Natural killer cell treated with Interleukin-12 subunit alpha and Interleukin-12 subunit beta and Interleukin-15 and Interleukin-18, amount 100 ng/mL, for 72 hours (primary cell): Measurements from ENCODE around the gene ADAM10. TPM values are rescaled to one million over a fixed set of nuclear protein-coding genes. Genes with fewer than 3 reads are reported as not detected.

ENCODE experiments used
- ATAC-seq, 2 donors: fragments of 150-1000 bp; cut with Tn5 transposase in 1 of 2; sonication (Bioruptor Pico), chemical (Tn5 transposase) in 1 of 2; 2 replicates each; pipeline ENCODE4 v1.10.0; 2021
- DNase-seq: peaks from one replicate; pipeline ENCODE4 v3.0.0; 2022; ENCODE audit warnings: low spot score
- H3K27ac Mint-ChIP-seq, 2 donors: 1 replicate in 1 of 2; 2 replicates in 1 of 2; pipeline ENCODE4 v1.8.0; 2022; ENCODE audit warnings: mixed read lengths in 2 of 2, mild to moderate bottlenecking in 1 of 2, moderate library complexity in 1 of 2
- H3K27me3 Mint-ChIP-seq, 2 donors: 1 replicate in 1 of 2; 2 replicates in 1 of 2; pipeline ENCODE4 v1.8.0; 2022; ENCODE audit warnings: mixed read lengths in 2 of 2
- H3K36me3 Mint-ChIP-seq: one replicate; pipeline ENCODE4 v1.8.0; 2022; ENCODE audit warnings: mixed read lengths
- H3K4me1 Mint-ChIP-seq, 2 donors: 1 replicate in 1 of 2; 2 replicates in 1 of 2; pipeline ENCODE4 v1.8.0; 2022; ENCODE audit warnings: low read depth in 2 of 2, mixed read lengths in 2 of 2, mild to moderate bottlenecking in 1 of 2
- H3K4me3 Mint-ChIP-seq: one replicate; pipeline ENCODE4 v1.8.0; 2022; ENCODE audit warnings: mixed read lengths
- H3K9me3 Mint-ChIP-seq: 2 replicates; pipeline ENCODE4 v1.8.0; 2022; ENCODE audit warnings: mixed read lengths
- total RNA-seq, 2 donors: library from RNA; stranded (reverse); gene quantifications; one replicate each; pipeline ENCODE4 v1.2.3, GENCODE V29; 2022

The ADAM10 gene, protein sequence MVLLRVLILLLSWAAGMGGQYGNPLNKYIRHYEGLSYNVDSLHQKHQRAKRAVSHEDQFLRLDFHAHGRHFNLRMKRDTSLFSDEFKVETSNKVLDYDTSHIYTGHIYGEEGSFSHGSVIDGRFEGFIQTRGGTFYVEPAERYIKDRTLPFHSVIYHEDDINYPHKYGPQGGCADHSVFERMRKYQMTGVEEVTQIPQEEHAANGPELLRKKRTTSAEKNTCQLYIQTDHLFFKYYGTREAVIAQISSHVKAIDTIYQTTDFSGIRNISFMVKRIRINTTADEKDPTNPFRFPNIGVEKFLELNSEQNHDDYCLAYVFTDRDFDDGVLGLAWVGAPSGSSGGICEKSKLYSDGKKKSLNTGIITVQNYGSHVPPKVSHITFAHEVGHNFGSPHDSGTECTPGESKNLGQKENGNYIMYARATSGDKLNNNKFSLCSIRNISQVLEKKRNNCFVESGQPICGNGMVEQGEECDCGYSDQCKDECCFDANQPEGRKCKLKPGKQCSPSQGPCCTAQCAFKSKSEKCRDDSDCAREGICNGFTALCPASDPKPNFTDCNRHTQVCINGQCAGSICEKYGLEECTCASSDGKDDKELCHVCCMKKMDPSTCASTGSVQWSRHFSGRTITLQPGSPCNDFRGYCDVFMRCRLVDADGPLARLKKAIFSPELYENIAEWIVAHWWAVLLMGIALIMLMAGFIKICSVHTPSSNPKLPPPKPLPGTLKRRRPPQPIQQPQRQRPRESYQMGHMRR
- total RNA-seq: 100 to 1,000 TPM in 1 of 2 donors, 10 to 100 TPM in 1; 89.9 to 122 TPM

DNA sequence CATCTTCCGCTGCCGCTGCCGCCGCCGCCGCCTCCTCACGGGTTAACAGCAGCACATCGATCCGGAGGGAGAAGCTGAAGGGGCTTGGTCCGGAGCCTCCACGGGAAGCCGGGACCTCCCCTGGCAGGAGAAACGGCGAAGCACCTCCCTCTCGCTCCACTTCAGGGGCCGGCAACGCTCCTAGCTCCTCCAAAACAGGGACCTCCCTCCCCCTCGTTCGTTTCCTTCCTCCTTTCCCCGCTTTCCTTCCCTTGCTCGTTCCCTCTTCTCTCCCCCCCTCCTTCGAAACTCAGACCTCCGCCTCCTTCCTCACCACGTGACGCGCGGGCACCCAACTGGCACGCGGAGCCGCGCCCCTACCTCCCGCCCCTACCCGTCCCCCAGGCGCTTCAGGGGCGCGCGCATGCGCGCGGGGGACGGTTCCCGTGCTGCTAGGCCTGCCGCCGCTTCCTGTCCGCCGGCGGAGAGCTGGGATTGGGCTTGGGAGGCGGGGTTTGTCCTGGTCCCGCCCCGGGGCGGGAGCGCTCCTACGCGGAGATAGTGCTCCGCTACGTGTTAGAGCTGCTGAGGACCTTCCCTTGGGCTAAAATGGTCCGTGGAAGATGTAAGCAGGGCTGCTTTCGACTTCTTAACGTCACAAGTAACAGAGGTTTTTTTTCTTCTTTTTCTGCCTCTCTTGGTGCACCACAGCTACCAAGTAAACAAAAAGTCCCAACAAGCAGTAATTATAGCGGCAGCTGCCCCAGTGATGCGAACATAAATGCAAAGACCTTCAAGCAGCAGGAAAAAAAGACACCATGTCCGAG is at the start of gene ADAM10:
Gene ADAM10, minus strand, starts transcription at position 176 of the 806 bp plus-strand sequence. Its CDS starts 173 bp downstream, at position 3.
- no peaks in the 10 kb centered on the region for H3K9me3 Mint-ChIP-seq
- peak within 1 kb of the TSS; percentile 94 for H3K4me3 Mint-ChIP-seq
- peak within 1 kb of the TSS; percentile 83 to 97 for H3K27ac Mint-ChIP-seq
- DNase-seq (peak; percentile 99), ATAC-seq (peak; percentile 98 to 99)
- H3K36me3 Mint-ChIP-seq: no peaks in the 10 kb centered on the region
- no peaks in the 10 kb centered on the region for H3K27me3 Mint-ChIP-seq
- peaks cover 26 to 36% of the 10 kb centered on the region in 2 donors for H3K4me1 Mint-ChIP-seq

DNA sequence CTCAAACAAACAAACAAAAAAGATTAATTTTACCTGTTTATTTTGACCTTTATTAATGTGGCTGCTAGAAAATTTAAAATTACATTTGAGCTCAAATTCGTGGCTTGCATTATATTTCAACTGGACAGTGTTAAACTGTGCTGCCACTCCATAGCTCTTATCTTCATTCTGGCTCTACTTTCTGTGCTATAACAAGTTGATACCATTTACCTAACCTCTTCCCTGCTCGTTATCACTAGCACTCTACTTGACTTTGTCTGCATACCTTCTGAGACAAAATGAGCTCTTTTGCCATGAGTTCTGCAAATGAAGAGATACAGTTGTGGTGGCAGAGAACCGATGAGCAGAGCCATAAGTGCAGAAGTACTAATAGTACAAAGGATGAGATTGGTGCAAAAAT is 48.0 kb upstream of the ADAM10 start:
- Mint-ChIP-seq H3K27ac (no peak overlapping the region), H3K4me3 (no peak overlapping the region), H3K36me3 (peaks cover 6% of the 10 kb centered on the region), H3K4me1 (peaks cover 22 to 23% of the 10 kb centered on the region in 2 donors), H3K27me3 (no peaks in the 10 kb centered on the region), H3K9me3 (no peaks in the 10 kb centered on the region)
- ATAC-seq (no peak), DNase-seq (no peak)

DNA sequence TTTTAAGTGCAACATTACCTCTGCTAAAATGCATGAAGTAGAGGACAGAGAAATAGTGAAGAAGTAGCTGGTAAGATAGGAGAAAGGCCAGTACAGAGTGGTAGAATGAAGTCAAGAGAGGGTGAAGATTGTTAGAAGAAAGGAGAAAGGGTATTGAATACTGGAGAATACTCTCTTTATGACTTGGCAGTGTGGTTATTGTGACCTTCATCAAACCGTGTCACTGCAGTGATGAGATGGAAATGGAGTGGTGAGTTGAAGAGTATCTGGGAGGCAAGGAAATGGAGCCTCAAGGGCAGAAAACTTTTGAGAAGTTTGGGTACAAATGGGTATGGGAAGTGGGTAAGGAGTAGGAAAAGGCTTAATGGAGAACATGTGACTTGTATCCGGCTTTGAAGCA is 46.3 kb upstream of the ADAM10 start:
- Mint-ChIP-seq H3K36me3 (peaks cover 6% of the 10 kb centered on the region), H3K9me3 (no peaks in the 10 kb centered on the region), H3K27ac (no peak overlapping the region), H3K4me3 (no peak overlapping the region), H3K27me3 (no peaks in the 10 kb centered on the region), H3K4me1 (peaks cover 22 to 23% of the 10 kb centered on the region in 2 donors)
- ATAC-seq (no peak), DNase-seq (no peak)

DNA sequence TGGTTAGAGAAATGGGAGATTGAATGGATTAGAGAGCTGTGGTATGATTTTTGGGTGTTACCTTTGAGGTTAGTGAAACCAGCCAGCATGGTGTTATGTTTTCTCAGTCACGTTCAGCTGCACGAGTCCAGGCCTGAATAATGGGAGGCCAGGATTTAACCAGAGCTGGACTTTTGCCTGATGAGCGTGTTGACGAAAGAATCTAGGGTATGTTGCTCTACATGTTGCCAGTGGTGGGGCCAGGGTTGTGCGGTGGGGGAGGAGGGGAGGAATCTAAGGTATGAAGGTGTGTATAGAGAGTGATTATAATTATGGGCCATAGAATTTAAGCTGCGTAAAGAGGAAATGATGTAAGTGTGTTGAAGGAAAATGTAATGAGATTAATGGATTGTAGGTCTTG is 44.4 kb upstream of the ADAM10 start:
- Mint-ChIP-seq H3K9me3 (no peaks in the 10 kb centered on the region), H3K4me1 (peaks cover 22 to 23% of the 10 kb centered on the region in 2 donors), H3K27ac (peak overlapping the region in 1 of 2 donors; percentile 9), H3K4me3 (no peak overlapping the region), H3K36me3 (peaks cover 6% of the 10 kb centered on the region), H3K27me3 (no peaks in the 10 kb centered on the region)
- no peak for ATAC-seq
- DNase-seq: no peak

DNA sequence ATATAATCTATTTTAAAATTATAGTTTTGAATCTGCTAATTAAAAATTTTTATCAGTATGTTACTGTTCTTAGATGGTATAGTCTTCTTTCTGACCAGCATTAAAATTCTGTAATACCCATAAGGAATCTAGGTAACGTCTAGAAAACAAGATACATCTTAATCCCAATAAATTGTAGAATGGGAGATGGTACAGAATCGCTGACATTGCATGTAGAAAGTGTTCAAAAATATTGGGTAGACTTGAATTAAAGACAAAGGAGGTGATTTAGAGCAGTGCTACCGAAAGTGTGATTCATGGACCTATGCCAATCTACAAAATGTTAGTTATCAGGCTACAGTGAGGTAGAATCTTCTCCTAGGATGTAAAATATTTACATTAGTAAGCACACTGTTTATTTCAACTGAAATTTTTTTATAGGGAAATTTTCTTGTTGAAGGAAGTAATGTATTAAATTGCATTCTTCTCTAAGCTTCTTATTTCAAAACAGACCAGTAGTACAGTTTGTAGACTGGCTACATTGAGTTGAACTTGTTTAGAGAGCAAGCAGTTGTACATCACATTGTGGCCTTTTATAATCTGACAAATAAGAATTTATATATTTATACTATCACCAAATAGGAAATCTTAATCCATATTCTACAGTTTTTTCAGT is 38.7 kb upstream of the ADAM10 start:
- Mint-ChIP-seq H3K27me3 (no peaks in the 10 kb centered on the region), H3K4me3 (no peak overlapping the region), H3K4me1 (no peaks in the 10 kb centered on the region)

DNA sequence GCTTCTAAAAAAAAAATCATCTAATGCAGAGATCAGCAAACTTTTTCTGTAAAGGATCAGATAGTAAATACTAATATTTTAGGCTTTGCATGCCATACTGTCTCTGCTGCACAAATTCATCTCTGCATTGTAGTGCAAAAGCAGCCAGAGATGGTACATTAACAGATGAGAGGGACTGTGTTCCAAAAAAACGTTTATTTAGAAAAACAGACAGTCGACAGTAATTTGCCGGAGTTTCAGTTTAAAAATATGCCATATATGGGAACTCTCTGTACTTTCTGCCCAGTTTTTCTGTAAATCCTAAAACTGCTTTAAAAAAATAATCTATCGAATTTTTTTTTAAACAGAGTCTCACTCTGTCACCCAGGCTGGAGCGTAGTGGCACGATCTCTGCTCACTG is 35.8 kb upstream of the ADAM10 start:
- Mint-ChIP-seq H3K4me1 (no peaks in the 10 kb centered on the region), H3K4me3 (no peak overlapping the region), H3K27me3 (no peaks in the 10 kb centered on the region), H3K36me3 (no peaks in the 10 kb centered on the region), H3K9me3 (no peaks in the 10 kb centered on the region), H3K27ac (no peak overlapping the region)
- ATAC-seq (no peak), DNase-seq (no peak)

More for the DNA sequence above, 38.7 kb upstream of the ADAM10 start:
- Mint-ChIP-seq H3K36me3 (no peaks in the 10 kb centered on the region), H3K9me3 (no peaks in the 10 kb centered on the region), H3K27ac (no peak overlapping the region)
- ATAC-seq (no peak), DNase-seq (no peak)

DNA sequence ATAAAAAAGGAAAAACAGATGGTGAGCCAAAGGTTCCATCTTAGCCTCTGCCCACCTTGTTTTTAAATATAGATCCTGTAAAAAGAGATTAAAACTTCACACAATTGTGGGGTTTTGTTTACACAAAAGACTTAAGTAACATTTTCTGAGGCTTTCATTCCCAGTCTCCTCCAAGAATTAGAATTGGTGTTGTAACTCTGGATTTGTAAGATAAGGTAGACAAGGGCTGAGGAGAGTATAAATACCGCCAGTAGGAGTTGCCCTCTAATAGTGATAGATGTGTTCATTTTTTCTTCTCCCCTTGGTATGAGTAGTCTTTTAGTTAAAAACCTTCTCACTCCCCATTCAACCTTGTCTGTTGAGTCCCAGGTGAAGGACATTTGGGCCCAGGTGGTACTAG is 30.0 kb upstream of the ADAM10 start:
- ATAC-seq: no peak
- Mint-ChIP-seq H3K9me3 (no peaks in the 10 kb centered on the region), H3K4me1 (peaks cover 4 to 5% of the 10 kb centered on the region in 2 donors), H3K36me3 (no peaks in the 10 kb centered on the region), H3K27me3 (no peaks in the 10 kb centered on the region), H3K4me3 (no peak overlapping the region), H3K27ac (no peak overlapping the region)
- no peak for DNase-seq

DNA sequence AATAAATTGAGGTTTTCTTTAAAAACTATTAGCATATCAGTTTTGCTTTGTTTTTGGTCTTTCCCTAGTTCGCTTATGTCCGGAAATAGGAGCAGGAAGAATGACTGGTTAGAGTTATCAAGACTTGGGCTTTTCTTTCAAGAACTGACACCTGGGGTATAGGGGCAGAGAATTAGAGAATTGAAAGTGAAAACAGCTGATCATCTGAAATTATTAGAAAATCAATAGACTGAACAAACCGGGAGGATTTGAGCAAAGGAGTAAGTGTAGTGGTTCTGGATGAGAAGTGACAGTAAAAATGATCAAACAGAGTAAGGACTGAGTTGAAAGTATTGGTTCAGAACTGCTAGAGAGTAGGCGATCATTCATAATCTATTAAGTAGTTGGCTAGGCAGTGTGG is 27.6 kb upstream of the ADAM10 start:
- ATAC-seq (no peak), DNase-seq (no peak)
- Mint-ChIP-seq H3K4me3 (no peak overlapping the region), H3K27ac (no peak overlapping the region), H3K36me3 (no peaks in the 10 kb centered on the region), H3K4me1 (peaks cover 10 to 13% of the 10 kb centered on the region in 2 donors), H3K9me3 (no peaks in the 10 kb centered on the region), H3K27me3 (no peaks in the 10 kb centered on the region)

DNA sequence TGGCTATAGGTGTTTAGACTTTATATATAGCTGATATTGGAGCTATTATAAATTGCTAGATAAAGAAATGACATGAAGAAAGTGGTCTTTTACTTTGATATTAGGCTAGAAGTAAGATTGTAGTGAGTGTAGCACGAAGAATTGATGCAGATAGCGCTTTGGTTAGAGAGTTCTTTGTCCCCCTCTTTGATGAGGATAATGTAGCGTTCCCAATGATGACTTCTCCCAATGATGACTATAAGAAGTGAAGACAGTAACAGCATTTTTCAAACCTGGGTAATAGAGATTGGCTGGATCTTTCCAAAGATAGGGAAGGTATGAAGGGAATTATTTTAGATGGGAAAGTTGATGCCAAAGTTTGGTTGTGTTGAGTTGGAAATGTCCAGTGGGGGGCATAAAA is 25.9 kb upstream of the ADAM10 start:
- no peaks in the 10 kb centered on the region for H3K27me3 Mint-ChIP-seq
- no peak for DNase-seq

DNA sequence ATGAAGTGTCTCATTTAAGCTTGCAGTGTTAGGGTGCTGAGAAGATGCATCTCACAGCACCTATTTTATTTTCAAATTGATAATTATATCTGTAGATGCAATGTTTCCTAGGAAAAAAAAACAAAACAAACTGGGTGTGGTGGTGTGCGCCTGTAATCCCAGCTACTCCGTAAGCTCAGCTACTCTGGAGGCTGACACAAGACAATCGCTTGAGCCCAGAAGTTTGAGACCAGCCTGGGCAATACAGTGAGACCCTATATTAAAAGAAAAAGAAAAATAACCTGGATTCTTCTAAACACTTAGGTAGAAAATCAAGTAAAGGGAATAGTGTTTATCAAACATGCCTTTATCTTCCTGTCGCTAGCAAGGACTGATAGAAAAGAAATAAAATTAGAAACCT is 23.5 kb upstream of the ADAM10 start:
- ATAC-seq (no peak), DNase-seq (no peak)
- Mint-ChIP-seq H3K27ac (peak overlapping the region in 1 of 2 donors; percentile 84), H3K4me3 (no peak overlapping the region), H3K4me1 (peaks cover 13 to 18% of the 10 kb centered on the region in 2 donors), H3K27me3 (no peaks in the 10 kb centered on the region), H3K36me3 (no peaks in the 10 kb centered on the region), H3K9me3 (no peaks in the 10 kb centered on the region)

More for the DNA sequence above, 25.9 kb upstream of the ADAM10 start:
- Mint-ChIP-seq H3K27ac (no peak overlapping the region), H3K4me1 (peaks cover 13 to 18% of the 10 kb centered on the region in 2 donors), H3K4me3 (no peak overlapping the region), H3K36me3 (no peaks in the 10 kb centered on the region), H3K9me3 (no peaks in the 10 kb centered on the region)
- ATAC-seq: no peak

DNA sequence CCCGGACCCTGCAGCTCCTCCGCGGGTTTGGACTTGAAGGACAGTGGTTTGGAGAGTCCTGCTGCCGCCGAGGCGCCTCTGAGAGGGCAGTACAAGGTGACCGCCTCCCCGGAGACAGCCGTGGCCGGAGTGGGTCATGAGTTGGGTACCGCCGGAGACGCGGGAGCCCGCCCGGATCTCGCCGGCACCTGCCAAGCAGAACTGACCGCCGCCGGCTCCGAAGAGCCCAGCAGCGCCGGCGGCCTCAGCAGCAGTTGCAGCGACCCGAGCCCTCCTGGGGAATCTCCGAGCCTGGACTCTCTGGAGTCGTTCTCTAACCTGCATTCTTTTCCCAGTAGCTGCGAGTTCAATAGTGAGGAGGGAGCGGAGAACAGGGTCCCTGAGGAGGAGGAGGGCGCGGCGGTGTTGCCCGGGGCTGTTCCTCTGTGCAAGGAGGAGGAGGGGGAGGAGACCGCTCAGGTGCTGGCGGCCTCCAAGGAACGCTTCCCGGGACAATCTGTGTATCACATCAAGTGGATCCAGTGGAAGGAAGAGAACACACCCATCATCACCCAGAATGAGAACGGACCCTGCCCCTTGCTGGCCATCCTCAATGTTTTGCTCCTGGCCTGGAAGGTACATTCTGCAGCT is 22.2 kb upstream of the ADAM10 start:
- H3K36me3 Mint-ChIP-seq: no peaks in the 10 kb centered on the region
- H3K27ac Mint-ChIP-seq: peak overlapping the region; percentile 67 to 84
- no peak overlapping the region for H3K4me3 Mint-ChIP-seq
- ATAC-seq (peak; percentile 2 to 22), DNase-seq (peak; percentile 64)
- no peaks in the 10 kb centered on the region for H3K27me3 Mint-ChIP-seq
- no peaks in the 10 kb centered on the region for H3K9me3 Mint-ChIP-seq
- peaks cover 8 to 14% of the 10 kb centered on the region in 2 donors for H3K4me1 Mint-ChIP-seq

DNA sequence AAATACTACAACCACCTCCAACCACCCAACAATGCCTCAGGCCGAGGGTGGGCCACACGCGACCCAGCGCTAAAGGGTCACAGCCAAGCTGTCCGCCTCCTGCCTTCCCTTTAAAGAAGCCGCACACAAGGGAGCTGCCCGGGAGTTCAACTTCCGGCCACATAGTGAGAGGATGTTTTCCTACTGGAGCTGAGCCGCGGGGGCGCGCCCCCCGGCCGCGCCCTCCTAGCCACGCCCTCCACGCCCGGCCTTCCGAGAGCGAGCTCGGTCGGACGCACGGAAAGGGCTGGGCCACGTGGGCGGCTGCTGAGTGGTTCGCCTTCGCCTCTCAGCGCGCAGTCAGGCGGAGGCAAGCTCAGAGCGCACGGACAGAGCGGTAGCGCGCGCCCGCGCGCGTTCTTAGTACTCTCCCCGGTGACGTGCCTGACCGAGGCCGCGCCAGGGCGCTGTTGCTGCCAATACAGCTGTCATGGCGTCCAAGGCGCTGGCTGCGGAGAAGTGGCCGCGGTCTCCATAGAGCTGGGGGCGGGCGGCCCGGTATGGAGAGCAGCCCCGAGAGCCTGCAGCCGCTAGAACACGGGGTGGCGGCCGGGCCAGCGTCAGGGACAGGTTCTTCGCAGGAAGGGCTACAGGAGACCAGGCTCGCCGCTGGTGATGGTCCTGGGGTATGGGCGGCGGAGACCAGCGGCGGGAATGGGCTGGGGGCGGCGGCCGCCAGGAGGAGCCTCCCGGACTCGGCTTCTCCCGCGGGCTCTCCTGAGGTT is 21.5 kb upstream of the ADAM10 start, which contains the start of gene MINDY2:
Gene MINDY2, plus strand, starts transcription at position 446 of the 764 bp plus-strand sequence. Its CDS starts 94 bp downstream, at position 540.
- DNase-seq (peak; percentile 98), ATAC-seq (peak; percentile 99)
- Mint-ChIP-seq H3K4me1 (peaks cover 10 to 14% of the 10 kb centered on the region in 2 donors), H3K9me3 (no peaks in the 10 kb centered on the region), H3K27me3 (no peaks in the 10 kb centered on the region), H3K4me3 (no peak within 1 kb of the TSS), H3K27ac (peak within 1 kb of the TSS; percentile 67 to 84), H3K36me3 (no peaks in the 10 kb centered on the region)
